ENCODE results near the gene PLEKHA4. TPM values are rescaled to one million over a fixed set of nuclear protein-coding genes. Genes with fewer than 3 reads are reported as not detected.
"Not testable (repeated sequence)": the region's sequence is repeated elsewhere in the genome, so short reads cannot be mapped to it uniquely, and the experiment has no call there.

The PLEKHA4 gene
- total RNA-seq, 4 donors from 2014 or later: 2.8 to 38.8 (median 5.9) TPM

- Histone ChIP-seq H3K4me3 (no peak overlapping the region), H3K27me3 (no peaks in the 10 kb centered on the region), H3K4me1 (no peaks in the 10 kb centered on the region), H3K27ac (no peak overlapping the region), H3K36me3 (no peaks in the 10 kb centered on the region), H3K9me3 (no peaks in the 10 kb centered on the region)
- no peak for TF ChIP-seq CTCF (IDR thresholded peaks at IDR 0.05)
- TF ChIP-seq POLR2A (IDR thresholded peaks at IDR 0.05): no peak
- DNase-seq: no peak
Observed at GRCh38 chr19:48852292-48852691, 16.1 kb downstream of the PLEKHA4 start.

- not testable (repeated sequence) for H3K27me3 ChIP-seq, H3K4me3 ChIP-seq, H3K36me3 ChIP-seq
Observed at GRCh38 chr19:48846659-48847058, 21.8 kb downstream of the PLEKHA4 start.

GRCh38 chr19:48845384-48845783 is 23.0 kb downstream of the PLEKHA4 start:
- no peak overlapping the region for H3K27ac ChIP-seq
- H3K9me3 ChIP-seq: no peaks in the 10 kb centered on the region
- TF ChIP-seq CTCF (IDR thresholded peaks at IDR 0.05) (no peak), POLR2A (IDR thresholded peaks at IDR 0.05) (no peak)
- H3K27me3 ChIP-seq: no peaks in the 10 kb centered on the region
- H3K4me3 ChIP-seq: no peak overlapping the region
- no peak for DNase-seq
- H3K4me1 ChIP-seq: no peaks in the 10 kb centered on the region
- H3K36me3 ChIP-seq: peaks cover 0 to 4% (median 0%) of the 10 kb centered on the region in 3 donors

More at GRCh38 chr19:48846659-48847058, 21.8 kb downstream of the PLEKHA4 start:
- not testable (repeated sequence) for H3K4me1 ChIP-seq, H3K9me3 ChIP-seq, DNase-seq, H3K27ac ChIP-seq

- Histone ChIP-seq H3K36me3 (peaks cover 0 to 4% (median 0%) of the 10 kb centered on the region in 3 donors), H3K4me3 (no peak overlapping the region)
- DNase-seq: no peak
Observed at GRCh38 chr19:48844472-48844871, 23.9 kb downstream of the PLEKHA4 start.

GRCh38 chr19:48842789-48843162 is 25.6 kb downstream of the PLEKHA4 start:
- peak in 2 of 3 donors; percentile 41 to 68 for DNase-seq
- no peaks in the 10 kb centered on the region for H3K4me1 ChIP-seq
- H3K36me3 ChIP-seq: peaks cover 0 to 4% (median 0%) of the 10 kb centered on the region in 3 donors
- H3K27ac ChIP-seq: no peak overlapping the region
- H3K27me3 ChIP-seq: no peaks in the 10 kb centered on the region
- H3K4me3 ChIP-seq: no peak overlapping the region
- TF ChIP-seq CTCF (IDR thresholded peaks at IDR 0.05) (peak; percentile 66 to 86 (median 72)), POLR2A (IDR thresholded peaks at IDR 0.05) (no peak)
- no peaks in the 10 kb centered on the region for H3K9me3 ChIP-seq

More at GRCh38 chr19:48844472-48844871, 23.9 kb downstream of the PLEKHA4 start:
- Histone ChIP-seq H3K27me3 (no peaks in the 10 kb centered on the region), H3K9me3 (no peaks in the 10 kb centered on the region), H3K4me1 (no peaks in the 10 kb centered on the region), H3K27ac (no peak overlapping the region)
- TF ChIP-seq CTCF (IDR thresholded peaks at IDR 0.05) (peak in 1 of 6 experiments; percentile 3), POLR2A (IDR thresholded peaks at IDR 0.05) (no peak)

GRCh38 chr19:48841571-48841970 is 26.8 kb downstream of the PLEKHA4 start:
- TF ChIP-seq POLR2A (IDR thresholded peaks at IDR 0.05) (no peak), CTCF (IDR thresholded peaks at IDR 0.05) (no peak)
- Histone ChIP-seq H3K27me3 (no peaks in the 10 kb centered on the region), H3K4me3 (no peak overlapping the region), H3K9me3 (no peaks in the 10 kb centered on the region), H3K27ac (no peak overlapping the region), H3K4me1 (peaks cover 0 to 7% (median 0%) of the 10 kb centered on the region in 4 donors), H3K36me3 (peaks cover 0 to 4% (median 0%) of the 10 kb centered on the region in 3 donors)
- DNase-seq: no peak
